Panc1 (cell line): ENCODE measurements around the gene PHLPP1. TPM values are rescaled to one million over a fixed set of nuclear protein-coding genes. Genes with fewer than 3 reads are reported as not detected.

Experiments used
- ATAC-seq: fragments of 200-7000 bp; cut with Tn5 transposase; 2 replicates; pipeline ENCODE4 v1.9.1; 2020; ENCODE audit warnings: mild to moderate bottlenecking, moderate library complexity
- BruUV-seq: library from RNA; stranded (reverse); fragments of 400-500 nt; replicated peaks from 2 replicates; lab custom pipeline; 2021; lab: Mats Ljungman, UMichigan
- CTCF ChIA-PET: fragments of 300-600 bp; sonication (Branson Sonifier 250); formaldehyde crosslinking; loops from one replicate; lab custom pipeline; 2022; ENCODE audit warnings: antibody characterized with exemption; lab: Charles Lee
- POLR2A ChIA-PET: fragments of 300-600 bp; sonication (Branson Sonifier 250); formaldehyde crosslinking; loops from one replicate; lab custom pipeline; 2022; ENCODE audit warnings: antibody characterized with exemption; lab: Charles Lee
- DNase-seq: peaks from one replicate; pipeline ENCODE4 v3.0.0-alpha.2; 2010; ENCODE audit warnings: low read depth, low spot score
- H3K27ac ChIP-seq: 2 replicates; pipeline ENCODE4 v1.5.1; 2011; ENCODE audit warnings: mild to moderate bottlenecking, low read length, inconsistent platforms
- H3K27me3 ChIP-seq: fragments of 200-500 bp; sonication (Bioruptor generic); 2 replicates; pipeline ENCODE4 v1.6.0; 2014; ENCODE audit warnings: low read length, inconsistent platforms; ENCODE audit not compliant: control insufficient read depth, insufficient read depth
- H3K36me3 ChIP-seq: fragments of 200-500 bp; sonication (Bioruptor generic); 2 replicates; pipeline ENCODE4 v1.5.1; 2014; ENCODE audit warnings: inconsistent platforms, mild to moderate bottlenecking, low read length, moderate library complexity; ENCODE audit not compliant: control insufficient read depth, insufficient read depth
- H3K4me1 ChIP-seq: 2 replicates; pipeline ENCODE4 v1.5.1; 2011; ENCODE audit warnings: inconsistent platforms, mild to moderate bottlenecking, low read length, moderate library complexity; ENCODE audit not compliant: control insufficient read depth, insufficient read depth
- H3K4me3 ChIP-seq, 2 experiments: 2 replicates each; pipeline ENCODE4 v1.5.1; 2011 to 2012; ENCODE audit warnings: low read depth in 2 of 2, low read length in 2 of 2, mild to moderate bottlenecking in 2 of 2, inconsistent platforms in 1 of 2, moderate library complexity in 1 of 2
- H3K9me3 ChIP-seq: fragments of 200-500 bp; sonication (Bioruptor generic); 2 replicates; pipeline ENCODE4 v1.5.1; 2014; ENCODE audit warnings: low read depth, mild to moderate bottlenecking, inconsistent platforms, low read length, moderate library complexity; ENCODE audit not compliant: control insufficient read depth, insufficient read depth
- CTCF ChIP-seq: fragments of 450-650 bp; IDR thresholded peaks from 2 replicates; pipeline ENCODE4 v1.5.1; 2017; ENCODE audit warnings: mild to moderate bottlenecking
- POLR2AphosphoS5 ChIP-seq: IDR thresholded peaks from 2 replicates; pipeline ENCODE4 v1.6.1; 2012; ENCODE audit warnings: mild to moderate bottlenecking, low read depth, low read length, moderate library complexity
- REST ChIP-seq, 2 experiments: IDR thresholded peaks; 2 replicates each; pipeline ENCODE4 v1.6.1; 2011 to 2012; ENCODE audit warnings: low read depth in 2 of 2, control low read depth in 1 of 2, low read length in 1 of 2, mild to moderate bottlenecking in 1 of 2, moderate library complexity in 1 of 2; ENCODE audit not compliant: insufficient read depth in 1 of 2
- SIN3A ChIP-seq: IDR thresholded peaks from 2 replicates; pipeline ENCODE4 v1.6.1; 2012; ENCODE audit warnings: low read depth, mild to moderate bottlenecking, low read length, moderate library complexity, borderline replicate concordance; ENCODE audit not compliant: insufficient read depth
- TCF7L2 ChIP-seq: IDR thresholded peaks from 2 replicates; pipeline ENCODE4 v1.6.1; 2011; ENCODE audit warnings: mild to moderate bottlenecking, low read depth, low read length, inconsistent platforms
- in situ Hi-C: cut with HindIII; loops from 2 replicates; pipeline ENCODE4 v1.10.0; 2016; ENCODE audit warnings: low sequenced_read_pairs, low pct_unique_long_range_greater_than_20kb
- intact Hi-C: fragments of 100-400 bp; cut with micrococcal nuclease; formaldehyde crosslinking; loops from one replicate; pipeline ENCODE4 v1.10.0; 2022; ENCODE audit not compliant: unreplicated experiment
- total RNA-seq: library from RNA; stranded (reverse); gene quantifications from one replicate; pipeline ENCODE4 v1.2.1, GENCODE V29; 2021; ENCODE audit not compliant: unreplicated experiment

Gene PHLPP1
- total RNA-seq, 1 experiment from 2014 or later = 6.3 TPM

GRCh38 chr18:62981566-62981965 lies 266.2 kb downstream of the PHLPP1 start:
- in situ Hi-C loops (no loop called here), intact Hi-C loops (no loop called here)
- Histone ChIP-seq H3K27me3 (no peaks in the 10 kb centered on the region), H3K9me3 (no peaks in the 10 kb centered on the region), H3K36me3 (no peaks in the 10 kb centered on the region), H3K4me1 (no peaks in the 10 kb centered on the region), H3K4me3 (no peak overlapping the region), H3K27ac (no peak overlapping the region)
- ChIA-PET CTCF (interaction anchor here (1.2 to 1.4 kb wide), 2 partner anchors 14 to 267 kb away, joined by 3 to 4 read pairs; partner anchors contain the start of gene PHLPP1), POLR2A (no interaction called here)
- no peak for ATAC-seq
- no peak for TF ChIP-seq TCF7L2
- no peak for TF ChIP-seq SIN3A
- no peak for DNase-seq
- no TSS peak for BruUV-seq

GRCh38 chr18:62982600-62983251 lies 267.4 kb downstream of the PHLPP1 start:
- ATAC-seq (peak; percentile 66), DNase-seq (peak; percentile 35)
- POLR2A ChIA-PET = no interaction called here
- no TSS peak for BruUV-seq
- Histone ChIP-seq H3K9me3 (no peaks in the 10 kb centered on the region), H3K27ac (no peak overlapping the region), H3K27me3 (no peaks in the 10 kb centered on the region), H3K4me3 (no peak overlapping the region), H3K4me1 (no peaks in the 10 kb centered on the region), H3K36me3 (no peaks in the 10 kb centered on the region)
- TF ChIP-seq TCF7L2 (no peak), REST (IDR thresholded peaks at IDR 0.05; ENCODE audit: insufficient read depth in 1 of 2, low read depth in 2 of 2, low read length in 1 of 2) (no peak), SIN3A (no peak), POLR2AphosphoS5 (no peak), CTCF (peak; percentile 65)
- in situ Hi-C loops = no loop called here
- CTCF ChIA-PET = interaction anchor here (1.2 to 1.4 kb wide), 2 partner anchors 13 to 268 kb away, joined by 3 to 4 read pairs; partner anchors contain the start of gene PHLPP1
- intact Hi-C loops = loop anchor here (1.0 kb wide), 1 partner anchor 267 kb away; the partner anchor contains the start of gene PHLPP1
